K562 (cell line): ENCODE data around the gene SLC17A9. TPM values are rescaled to one million over a fixed set of nuclear protein-coding genes. Genes with fewer than 3 reads are reported as not detected.
A peak's percentile ranks its signal among the peaks of the same experiment; 100 is the strongest.

Experiments
- BDP1 ChIP-seq: IDR thresholded peaks from 3 replicates; pipeline ENCODE4 v1.6.1; 2011; ENCODE audit not compliant: insufficient read length, insufficient read depth
- HDAC6 ChIP-seq: IDR thresholded peaks from 2 replicates; pipeline ENCODE4 v1.6.1; 2012; ENCODE audit warnings: low read depth, mild to moderate bottlenecking, control low read depth, inconsistent platforms, low read length, moderate library complexity
- JUNB ChIP-seq: fragments of 450-650 bp; formaldehyde crosslinking; conservative IDR thresholded peaks from 2 replicates; pipeline ENCODE4 v1.4.0; 2020; ENCODE audit warnings: mild to moderate bottlenecking
- MEF2D ChIP-seq: conservative IDR thresholded peaks from 2 replicates; pipeline ENCODE4 v1.6.1; 2016; ENCODE audit warnings: low read depth, missing genetic modification characterization, missing compliant biosample characterization
- MTA3 ChIP-seq: fragments of 450-650 bp; formaldehyde crosslinking; IDR thresholded peaks from 2 replicates; pipeline ENCODE4 v1.6.1; 2017; ENCODE audit warnings: mild to moderate bottlenecking, borderline replicate concordance
- PURB ChIP-seq: sonication (generic); formaldehyde crosslinking; IDR thresholded peaks from 2 replicates; pipeline ENCODE4 v1.9.0; 2021; ENCODE audit warnings: low read depth, mild to moderate bottlenecking, missing genetic modification reagents
- RB1 ChIP-seq: fragments of 450-650 bp; IDR thresholded peaks from 2 replicates; pipeline ENCODE4 v1.6.1; 2017; ENCODE audit warnings: low read depth, mild to moderate bottlenecking
- SMARCA4 ChIP-seq: fragments of 450-650 bp; IDR thresholded peaks from 2 replicates; pipeline ENCODE4 v1.6.1; 2016
- SMARCA5 ChIP-seq: fragments of 450-650 bp; IDR thresholded peaks from 2 replicates; pipeline ENCODE4 v1.6.1; 2016
- STAT5B ChIP-seq: fragments of 250-450 bp; sonication (Bioruptor Pico); IDR thresholded peaks from 2 replicates; pipeline ENCODE4 v1.8.0; 2021; ENCODE audit warnings: mild to moderate bottlenecking, inconsistent platforms
- TBP ChIP-seq: optimal IDR thresholded peaks from 2 replicates; pipeline ENCODE3; 2011; ENCODE audit warnings: low read depth, low read length, improper control_type of control experiment
- ZNF23 ChIP-seq: fragments of 250-450 bp; sonication (Bioruptor Pico); IDR thresholded peaks from 2 replicates; pipeline ENCODE4 v1.4.0; 2020; ENCODE audit warnings: mild to moderate bottlenecking
- ZNF316 ChIP-seq: fragments of 450-650 bp; IDR thresholded peaks from 2 replicates; pipeline ENCODE4 v1.6.1; 2016
- ZNF436 ChIP-seq: fragments of 250-450, 450-650 bp; sonication (Bioruptor Pico); formaldehyde crosslinking; IDR thresholded peaks from 2 replicates; pipeline ENCODE4 v1.7.0; 2020; ENCODE audit warnings: mild to moderate bottlenecking
- polyA plus RNA-seq, 8 experiments: library from polyadenylated mRNA; depleted of rRNA in 4 of 8; stranded (reverse) in 5 of 8; unstranded in 3 of 8; fragments of >200 nt; fragmentation: Nextera tagmentation in 2 of 8; fragmentation: Illumina TruSeq in 1 of 8; extraction: Ambion mirVana in 2 of 8; extraction: Trizol in 1 of 8; gene quantifications; 2 replicates each; pipeline versions ENCODE4 v1.2.1 to v1.2.3, GENCODE V29; 2011 to 2014; ENCODE audit warnings: inconsistent platforms in 1 of 8, missing spikeins in 1 of 8
- total RNA-seq, 7 experiments: library from RNA; depleted of rRNA in 6 of 7; stranded (reverse); fragments of >200 nt in 6 of 7; fragmentation: Illumina TruSeq in 2 of 7; extraction: Trizol in 2 of 7; gene quantifications; 2 replicates each; pipeline versions ENCODE4 v1.2.1 to v1.2.3, GENCODE V29; 2011 to 2021; ENCODE audit warnings: low replicate concordance in 1 of 7
- TF ChIP-seq, protein P1 (sequence below): fragments of 450-650 bp; IDR thresholded peaks from 2 replicates; pipeline ENCODE4 v1.7.0; 2016; ENCODE audit warnings: borderline replicate concordance
- TF ChIP-seq, protein P2 (sequence below): sonication (generic); formaldehyde crosslinking; IDR thresholded peaks from 2 replicates; pipeline ENCODE4 v1.5.0; 2020; ENCODE audit warnings: missing genetic modification reagents
- TF ChIP-seq, protein P3 (sequence below): fragments of 450-650 bp; formaldehyde crosslinking; IDR thresholded peaks from 2 replicates; pipeline ENCODE4 v1.4.0; 2020; ENCODE audit warnings: mild to moderate bottlenecking, mixed read lengths
- TF ChIP-seq, protein P4 (sequence below): fragments of 250-450 bp; sonication (Bioruptor Pico); IDR thresholded peaks from 2 replicates; pipeline ENCODE4 v1.5.0; 2021; ENCODE audit warnings: mild to moderate bottlenecking, borderline replicate concordance
- TF ChIP-seq, protein P5 (sequence below): sonication (generic); formaldehyde crosslinking; IDR thresholded peaks from 2 replicates; pipeline ENCODE4 v1.8.0; 2022; ENCODE audit warnings: mild to moderate bottlenecking, missing genetic modification reagents

SLC17A9 gene
- total and polyA plus RNA-seq, 9 of the 15 experiments (the other 6 are each of a cell fraction or from before 2014, with no cell fraction given): 0.04 to 0.31 TPM; not detected in 7

DNA sequence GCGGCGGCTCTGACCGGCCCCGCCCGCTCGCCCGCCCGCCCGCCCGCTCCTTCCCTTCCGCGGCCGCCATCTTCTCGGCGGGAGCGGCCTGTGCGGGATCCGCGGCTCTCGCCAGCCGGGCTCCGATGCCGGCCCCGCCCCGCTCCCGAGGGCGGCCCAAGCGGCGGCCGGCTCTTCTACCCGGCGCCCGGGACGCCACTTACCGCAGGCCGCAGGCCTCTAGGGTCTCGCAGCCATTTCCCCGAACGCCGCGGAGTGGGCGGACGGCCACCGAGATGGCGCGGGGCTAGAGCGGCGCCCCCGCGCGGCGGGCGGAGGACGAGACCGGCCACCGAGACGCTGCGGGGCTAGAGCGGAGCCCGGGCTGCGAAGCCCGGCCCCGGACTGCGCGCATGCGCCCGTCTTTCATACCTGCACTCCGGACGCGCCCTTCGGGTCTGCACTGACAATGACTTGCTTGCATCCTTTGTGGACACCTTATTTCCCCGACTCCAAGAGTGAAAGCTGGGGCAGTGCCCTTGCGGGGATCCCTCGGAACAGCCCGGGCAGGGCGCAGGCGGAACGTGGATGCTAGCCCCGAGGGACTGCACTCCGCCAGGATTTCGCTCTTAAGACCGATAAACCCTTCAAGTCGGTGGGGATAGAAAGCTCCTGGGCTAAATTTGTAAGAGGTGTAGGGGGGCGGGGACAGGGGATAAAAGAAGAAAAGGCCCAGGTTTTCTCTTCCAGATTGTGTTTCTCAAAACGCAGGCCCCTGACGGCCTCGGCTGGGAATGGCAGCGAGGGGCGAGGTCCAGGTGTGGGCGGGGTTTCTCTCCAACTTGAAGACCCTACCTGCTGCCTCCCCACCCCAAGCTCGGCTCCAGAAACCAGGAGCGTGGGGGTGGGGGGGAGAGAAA is 26.0 kb upstream of the SLC17A9 start, which contains the start of gene DIDO1 (continued):
- TF ChIP-seq PURB (no peak), BDP1 (no peak), ZNF316 (no peak), RB1 (peak; percentile 93), MEF2D (tag) (no peak), MTA3 (peak; percentile 51), ZNF436 (CRISPR knock-in tag) (no peak), ZNF23 (no peak), TBP (peak; percentile 71), JUNB (CRISPR knock-in tag) (no peak), HDAC6 (no peak), SMARCA5 (no peak), SMARCA4 (no peak), STAT5B (CRISPR knock-in tag) (no peak)
- TF ChIP-seq, protein P1, sequence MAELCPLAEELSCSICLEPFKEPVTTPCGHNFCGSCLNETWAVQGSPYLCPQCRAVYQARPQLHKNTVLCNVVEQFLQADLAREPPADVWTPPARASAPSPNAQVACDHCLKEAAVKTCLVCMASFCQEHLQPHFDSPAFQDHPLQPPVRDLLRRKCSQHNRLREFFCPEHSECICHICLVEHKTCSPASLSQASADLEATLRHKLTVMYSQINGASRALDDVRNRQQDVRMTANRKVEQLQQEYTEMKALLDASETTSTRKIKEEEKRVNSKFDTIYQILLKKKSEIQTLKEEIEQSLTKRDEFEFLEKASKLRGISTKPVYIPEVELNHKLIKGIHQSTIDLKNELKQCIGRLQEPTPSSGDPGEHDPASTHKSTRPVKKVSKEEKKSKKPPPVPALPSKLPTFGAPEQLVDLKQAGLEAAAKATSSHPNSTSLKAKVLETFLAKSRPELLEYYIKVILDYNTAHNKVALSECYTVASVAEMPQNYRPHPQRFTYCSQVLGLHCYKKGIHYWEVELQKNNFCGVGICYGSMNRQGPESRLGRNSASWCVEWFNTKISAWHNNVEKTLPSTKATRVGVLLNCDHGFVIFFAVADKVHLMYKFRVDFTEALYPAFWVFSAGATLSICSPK: no peak
- TF ChIP-seq, protein P2, sequence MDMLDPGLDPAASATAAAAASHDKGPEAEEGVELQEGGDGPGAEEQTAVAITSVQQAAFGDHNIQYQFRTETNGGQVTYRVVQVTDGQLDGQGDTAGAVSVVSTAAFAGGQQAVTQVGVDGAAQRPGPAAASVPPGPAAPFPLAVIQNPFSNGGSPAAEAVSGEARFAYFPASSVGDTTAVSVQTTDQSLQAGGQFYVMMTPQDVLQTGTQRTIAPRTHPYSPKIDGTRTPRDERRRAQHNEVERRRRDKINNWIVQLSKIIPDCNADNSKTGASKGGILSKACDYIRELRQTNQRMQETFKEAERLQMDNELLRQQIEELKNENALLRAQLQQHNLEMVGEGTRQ (CRISPR knock-in tag): no peak
- TF ChIP-seq, protein P3, sequence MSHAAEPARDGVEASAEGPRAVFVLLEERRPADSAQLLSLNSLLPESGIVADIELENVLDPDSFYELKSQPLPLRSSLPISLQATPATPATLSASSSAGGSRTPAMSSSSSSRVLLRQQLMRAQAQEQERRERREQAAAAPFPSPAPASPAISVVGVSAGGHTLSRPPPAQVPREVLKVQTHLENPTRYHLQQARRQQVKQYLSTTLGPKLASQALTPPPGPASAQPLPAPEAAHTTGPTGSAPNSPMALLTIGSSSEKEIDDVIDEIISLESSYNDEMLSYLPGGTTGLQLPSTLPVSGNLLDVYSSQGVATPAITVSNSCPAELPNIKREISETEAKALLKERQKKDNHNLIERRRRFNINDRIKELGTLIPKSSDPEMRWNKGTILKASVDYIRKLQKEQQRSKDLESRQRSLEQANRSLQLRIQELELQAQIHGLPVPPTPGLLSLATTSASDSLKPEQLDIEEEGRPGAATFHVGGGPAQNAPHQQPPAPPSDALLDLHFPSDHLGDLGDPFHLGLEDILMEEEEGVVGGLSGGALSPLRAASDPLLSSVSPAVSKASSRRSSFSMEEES (CRISPR knock-in tag): no peak
- TF ChIP-seq, protein P4, sequence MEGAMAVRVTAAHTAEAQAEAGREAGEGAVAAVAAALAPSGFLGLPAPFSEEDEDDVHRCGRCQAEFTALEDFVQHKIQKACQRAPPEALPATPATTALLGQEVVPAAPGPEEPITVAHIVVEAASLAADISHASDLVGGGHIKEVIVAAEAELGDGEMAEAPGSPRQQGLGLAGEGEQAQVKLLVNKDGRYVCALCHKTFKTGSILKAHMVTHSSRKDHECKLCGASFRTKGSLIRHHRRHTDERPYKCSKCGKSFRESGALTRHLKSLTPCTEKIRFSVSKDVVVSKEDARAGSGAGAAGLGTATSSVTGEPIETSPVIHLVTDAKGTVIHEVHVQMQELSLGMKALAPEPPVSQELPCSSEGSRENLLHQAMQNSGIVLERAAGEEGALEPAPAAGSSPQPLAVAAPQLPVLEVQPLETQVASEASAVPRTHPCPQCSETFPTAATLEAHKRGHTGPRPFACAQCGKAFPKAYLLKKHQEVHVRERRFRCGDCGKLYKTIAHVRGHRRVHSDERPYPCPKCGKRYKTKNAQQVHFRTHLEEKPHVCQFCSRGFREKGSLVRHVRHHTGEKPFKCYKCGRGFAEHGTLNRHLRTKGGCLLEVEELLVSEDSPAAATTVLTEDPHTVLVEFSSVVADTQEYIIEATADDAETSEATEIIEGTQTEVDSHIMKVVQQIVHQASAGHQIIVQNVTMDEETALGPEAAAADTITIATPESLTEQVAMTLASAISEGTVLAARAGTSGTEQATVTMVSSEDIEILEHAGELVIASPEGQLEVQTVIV (CRISPR knock-in tag): no peak
- TF ChIP-seq, protein P5, sequence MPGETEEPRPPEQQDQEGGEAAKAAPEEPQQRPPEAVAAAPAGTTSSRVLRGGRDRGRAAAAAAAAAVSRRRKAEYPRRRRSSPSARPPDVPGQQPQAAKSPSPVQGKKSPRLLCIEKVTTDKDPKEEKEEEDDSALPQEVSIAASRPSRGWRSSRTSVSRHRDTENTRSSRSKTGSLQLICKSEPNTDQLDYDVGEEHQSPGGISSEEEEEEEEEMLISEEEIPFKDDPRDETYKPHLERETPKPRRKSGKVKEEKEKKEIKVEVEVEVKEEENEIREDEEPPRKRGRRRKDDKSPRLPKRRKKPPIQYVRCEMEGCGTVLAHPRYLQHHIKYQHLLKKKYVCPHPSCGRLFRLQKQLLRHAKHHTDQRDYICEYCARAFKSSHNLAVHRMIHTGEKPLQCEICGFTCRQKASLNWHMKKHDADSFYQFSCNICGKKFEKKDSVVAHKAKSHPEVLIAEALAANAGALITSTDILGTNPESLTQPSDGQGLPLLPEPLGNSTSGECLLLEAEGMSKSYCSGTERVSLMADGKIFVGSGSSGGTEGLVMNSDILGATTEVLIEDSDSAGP (CRISPR knock-in tag): no peak
